ENCODE data around the gene ADGRL1. TPM values are rescaled to one million over a fixed set of nuclear protein-coding genes. Genes with fewer than 3 reads are reported as not detected.
"Not testable (repeated sequence)": the region's sequence is repeated elsewhere in the genome, so short reads cannot be mapped to it uniquely, and the experiment has no call there.

The ADGRL1 gene
- total and polyA plus RNA-seq, 4 donors = 0.14 to 1.6 (median 0.53) TPM

DNA sequence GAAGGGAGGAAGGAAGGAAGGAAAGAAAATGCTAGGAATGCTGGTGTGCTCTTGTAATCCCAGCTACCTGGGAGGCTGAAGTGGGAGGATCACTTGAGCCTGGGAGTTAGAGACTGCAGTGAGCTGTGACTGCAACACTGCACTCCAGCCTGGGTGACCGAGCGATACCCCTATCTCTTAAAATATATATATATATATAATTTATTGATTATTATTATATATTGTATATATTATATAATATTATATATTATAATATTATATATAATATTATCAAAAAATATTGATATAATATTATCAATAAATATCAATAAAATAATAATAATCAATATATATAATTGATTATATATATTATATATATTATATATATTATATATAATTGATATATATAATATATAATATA lies 8.6 kb upstream of the ADGRL1 start (continued):
- TF ChIP-seq, protein P1, sequence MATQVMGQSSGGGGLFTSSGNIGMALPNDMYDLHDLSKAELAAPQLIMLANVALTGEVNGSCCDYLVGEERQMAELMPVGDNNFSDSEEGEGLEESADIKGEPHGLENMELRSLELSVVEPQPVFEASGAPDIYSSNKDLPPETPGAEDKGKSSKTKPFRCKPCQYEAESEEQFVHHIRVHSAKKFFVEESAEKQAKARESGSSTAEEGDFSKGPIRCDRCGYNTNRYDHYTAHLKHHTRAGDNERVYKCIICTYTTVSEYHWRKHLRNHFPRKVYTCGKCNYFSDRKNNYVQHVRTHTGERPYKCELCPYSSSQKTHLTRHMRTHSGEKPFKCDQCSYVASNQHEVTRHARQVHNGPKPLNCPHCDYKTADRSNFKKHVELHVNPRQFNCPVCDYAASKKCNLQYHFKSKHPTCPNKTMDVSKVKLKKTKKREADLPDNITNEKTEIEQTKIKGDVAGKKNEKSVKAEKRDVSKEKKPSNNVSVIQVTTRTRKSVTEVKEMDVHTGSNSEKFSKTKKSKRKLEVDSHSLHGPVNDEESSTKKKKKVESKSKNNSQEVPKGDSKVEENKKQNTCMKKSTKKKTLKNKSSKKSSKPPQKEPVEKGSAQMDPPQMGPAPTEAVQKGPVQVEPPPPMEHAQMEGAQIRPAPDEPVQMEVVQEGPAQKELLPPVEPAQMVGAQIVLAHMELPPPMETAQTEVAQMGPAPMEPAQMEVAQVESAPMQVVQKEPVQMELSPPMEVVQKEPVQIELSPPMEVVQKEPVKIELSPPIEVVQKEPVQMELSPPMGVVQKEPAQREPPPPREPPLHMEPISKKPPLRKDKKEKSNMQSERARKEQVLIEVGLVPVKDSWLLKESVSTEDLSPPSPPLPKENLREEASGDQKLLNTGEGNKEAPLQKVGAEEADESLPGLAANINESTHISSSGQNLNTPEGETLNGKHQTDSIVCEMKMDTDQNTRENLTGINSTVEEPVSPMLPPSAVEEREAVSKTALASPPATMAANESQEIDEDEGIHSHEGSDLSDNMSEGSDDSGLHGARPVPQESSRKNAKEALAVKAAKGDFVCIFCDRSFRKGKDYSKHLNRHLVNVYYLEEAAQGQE (IDR thresholded peaks at IDR 0.05) = no peak

DNA sequence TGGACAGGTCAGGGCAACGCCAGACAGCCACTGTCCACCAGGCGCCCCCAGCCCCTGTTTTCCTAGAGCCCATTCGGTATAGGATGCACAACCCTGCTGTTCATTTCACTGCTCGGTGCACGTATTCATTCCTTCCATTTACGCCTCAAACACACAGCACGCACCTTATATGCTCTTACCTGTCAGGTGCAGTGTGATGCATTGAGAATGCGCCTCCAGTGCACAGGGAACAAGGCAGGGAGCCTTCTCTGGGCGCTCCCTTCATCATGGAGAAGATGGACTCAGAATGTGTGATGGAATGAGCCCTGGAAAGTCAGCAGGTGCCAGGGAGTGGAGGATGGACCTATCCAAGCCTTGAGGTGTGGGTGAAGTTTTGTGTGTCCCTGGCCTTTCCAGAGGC lies 4.2 kb upstream of the ADGRL1 start:
- not testable (repeated sequence) for H3K36me3 ChIP-seq (ENCODE audit: control insufficient read depth in 4 of 4, insufficient read depth in 3 of 4, low read depth in 1 of 4, low read length in 3 of 4); H3K9ac ChIP-seq (ENCODE audit: low read depth in 1 of 2, low read length in 2 of 2); H3K4me3 ChIP-seq (ENCODE audit: low read depth in 1 of 3, low read length in 3 of 3); H3K4me1 ChIP-seq (ENCODE audit: control insufficient read depth in 4 of 4, insufficient read depth in 4 of 4, low read length in 3 of 4); H3K27ac ChIP-seq (ENCODE audit: low read depth in 1 of 2, low read length in 2 of 2); H3K27me3 ChIP-seq (ENCODE audit: control insufficient read depth in 4 of 4, insufficient read depth in 4 of 4, low read length in 3 of 4); DNase-seq (ENCODE audit: low spot score); H3K9me3 ChIP-seq (ENCODE audit: control insufficient read depth in 4 of 4, low read length in 3 of 4)
- 55% methylated on average over 9 of the region's 9 CpGs for WGBS

DNA sequence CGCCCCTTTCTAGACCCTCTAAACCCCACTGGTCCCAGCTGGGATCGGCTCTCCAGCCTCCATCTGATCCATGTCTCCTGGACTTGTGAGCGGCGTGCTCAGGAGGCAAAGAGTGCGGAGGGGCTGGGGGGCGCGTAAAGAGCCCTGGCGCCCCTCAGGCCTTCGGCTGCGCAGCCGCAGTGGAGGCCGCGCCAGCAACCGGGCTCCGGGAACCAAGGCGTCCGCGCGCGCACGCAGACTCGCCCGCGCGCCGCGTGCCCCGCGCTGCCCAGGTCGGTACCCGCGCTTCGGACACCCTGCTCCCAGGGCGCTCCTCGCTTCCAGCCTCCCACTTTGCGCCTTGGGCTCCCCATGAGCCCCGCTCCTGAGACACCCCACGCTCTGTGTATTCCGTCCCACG lies 3.4 kb upstream of the ADGRL1 start:
- 2% methylated on average over 40 of the region's 40 CpGs for WGBS
- H3K36me3 ChIP-seq (ENCODE audit: control insufficient read depth in 4 of 4, insufficient read depth in 3 of 4, low read depth in 1 of 4, low read length in 3 of 4); H3K27me3 ChIP-seq (ENCODE audit: control insufficient read depth in 4 of 4, insufficient read depth in 4 of 4, low read length in 3 of 4); H3K9ac ChIP-seq (ENCODE audit: low read depth in 1 of 2, low read length in 2 of 2); H3K4me3 ChIP-seq (ENCODE audit: low read depth in 1 of 3, low read length in 3 of 3); H3K4me1 ChIP-seq (ENCODE audit: control insufficient read depth in 4 of 4, insufficient read depth in 4 of 4, low read length in 3 of 4); DNase-seq (ENCODE audit: low spot score); H3K9me3 ChIP-seq (ENCODE audit: control insufficient read depth in 4 of 4, low read length in 3 of 4); H3K27ac ChIP-seq (ENCODE audit: low read depth in 1 of 2, low read length in 2 of 2): not testable (repeated sequence)

DNA sequence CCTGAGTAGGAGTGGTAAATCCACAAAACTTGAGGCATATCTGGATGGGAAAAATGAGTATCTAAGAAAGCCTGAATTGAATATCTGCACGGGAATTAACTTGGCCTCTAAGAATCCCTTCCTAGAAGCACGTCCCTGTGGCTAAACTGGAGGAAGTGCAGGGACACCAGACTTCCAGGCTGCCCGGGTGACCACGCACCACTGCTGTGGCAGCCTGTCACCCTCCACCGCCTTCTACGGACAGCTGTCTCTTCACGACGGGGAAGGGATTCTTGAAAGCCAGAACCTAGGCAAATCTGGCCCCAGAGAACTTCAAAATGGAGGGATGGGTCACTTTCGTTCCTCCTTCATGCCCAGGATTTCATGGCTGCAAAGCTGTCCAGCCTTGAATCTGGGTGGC lies 2.5 kb upstream of the ADGRL1 start:
- not testable (repeated sequence) for H3K27ac ChIP-seq (ENCODE audit: low read depth in 1 of 2, low read length in 2 of 2); H3K27me3 ChIP-seq (ENCODE audit: control insufficient read depth in 4 of 4, insufficient read depth in 4 of 4, low read length in 3 of 4); H3K36me3 ChIP-seq (ENCODE audit: control insufficient read depth in 4 of 4, insufficient read depth in 3 of 4, low read depth in 1 of 4, low read length in 3 of 4); H3K9ac ChIP-seq (ENCODE audit: low read depth in 1 of 2, low read length in 2 of 2); H3K4me1 ChIP-seq (ENCODE audit: control insufficient read depth in 4 of 4, insufficient read depth in 4 of 4, low read length in 3 of 4); DNase-seq (ENCODE audit: low spot score); H3K9me3 ChIP-seq (ENCODE audit: control insufficient read depth in 4 of 4, low read length in 3 of 4); H3K4me3 ChIP-seq (ENCODE audit: low read depth in 1 of 3, low read length in 3 of 3)
- WGBS = 40% methylated on average over 9 of the region's 9 CpGs

DNA sequence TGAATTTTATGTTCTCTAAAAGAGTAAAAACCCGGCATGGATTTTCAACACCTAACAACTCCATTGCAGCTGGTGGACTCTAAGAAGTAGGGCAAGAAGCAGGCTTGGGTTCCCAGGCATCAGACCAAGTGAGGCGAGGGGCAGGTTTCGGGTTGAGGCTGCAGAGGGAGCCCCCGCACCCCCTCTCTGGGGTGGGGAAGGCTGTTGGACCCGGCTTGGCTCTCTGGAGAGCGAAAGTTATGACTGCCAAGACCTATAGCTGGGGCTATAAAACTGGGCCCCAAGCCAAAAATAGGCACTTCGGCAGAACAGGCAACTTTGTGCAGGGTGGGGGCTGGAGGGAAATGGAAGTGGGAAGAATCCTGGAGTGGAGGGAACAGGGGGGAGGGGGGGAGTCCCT lies 1.8 kb upstream of the ADGRL1 start:
- not testable (repeated sequence) for H3K9me3 ChIP-seq (ENCODE audit: control insufficient read depth in 4 of 4, low read length in 3 of 4); H3K4me1 ChIP-seq (ENCODE audit: control insufficient read depth in 4 of 4, insufficient read depth in 4 of 4, low read length in 3 of 4); H3K27ac ChIP-seq (ENCODE audit: low read depth in 1 of 2, low read length in 2 of 2); H3K4me3 ChIP-seq (ENCODE audit: low read depth in 1 of 3, low read length in 3 of 3); H3K36me3 ChIP-seq (ENCODE audit: control insufficient read depth in 4 of 4, insufficient read depth in 3 of 4, low read depth in 1 of 4, low read length in 3 of 4); H3K27me3 ChIP-seq (ENCODE audit: control insufficient read depth in 4 of 4, insufficient read depth in 4 of 4, low read length in 3 of 4); DNase-seq (ENCODE audit: low spot score); H3K9ac ChIP-seq (ENCODE audit: low read depth in 1 of 2, low read length in 2 of 2)
- 58% methylated on average over 7 of the region's 7 CpGs for WGBS
